ENCODE measurements around the gene PSMA5.

DNA sequence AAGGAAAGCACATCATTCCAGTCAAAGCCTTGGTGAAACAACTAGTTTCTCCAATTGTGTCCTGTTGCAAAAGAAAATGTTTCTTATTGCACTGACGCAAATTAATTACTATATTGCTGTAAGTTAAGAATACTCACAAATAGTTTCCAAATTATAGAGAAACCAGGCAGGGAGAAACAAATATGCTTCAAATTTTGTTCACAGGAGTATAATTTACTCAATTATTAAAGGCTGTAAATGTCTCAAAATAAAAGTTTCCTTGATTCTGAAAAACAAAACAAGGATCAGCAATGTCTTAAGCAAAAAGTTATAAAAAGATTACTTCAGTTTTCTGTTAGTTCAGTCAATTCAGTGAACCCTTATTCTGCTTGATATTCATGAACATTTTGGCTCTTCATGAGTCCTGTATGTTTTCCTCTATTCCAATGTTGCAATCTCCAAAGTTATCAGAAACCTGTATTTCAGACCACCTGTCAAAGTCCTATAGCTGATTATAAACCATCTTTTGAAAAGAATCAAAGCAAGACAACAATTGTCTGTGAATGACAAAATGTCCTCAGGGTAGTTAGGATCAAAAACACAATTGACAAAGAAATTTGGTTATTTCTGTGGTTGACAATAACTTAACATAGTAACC is 28.4 kb upstream of the PSMA5 start:
- TF ChIP-seq, protein P1, sequence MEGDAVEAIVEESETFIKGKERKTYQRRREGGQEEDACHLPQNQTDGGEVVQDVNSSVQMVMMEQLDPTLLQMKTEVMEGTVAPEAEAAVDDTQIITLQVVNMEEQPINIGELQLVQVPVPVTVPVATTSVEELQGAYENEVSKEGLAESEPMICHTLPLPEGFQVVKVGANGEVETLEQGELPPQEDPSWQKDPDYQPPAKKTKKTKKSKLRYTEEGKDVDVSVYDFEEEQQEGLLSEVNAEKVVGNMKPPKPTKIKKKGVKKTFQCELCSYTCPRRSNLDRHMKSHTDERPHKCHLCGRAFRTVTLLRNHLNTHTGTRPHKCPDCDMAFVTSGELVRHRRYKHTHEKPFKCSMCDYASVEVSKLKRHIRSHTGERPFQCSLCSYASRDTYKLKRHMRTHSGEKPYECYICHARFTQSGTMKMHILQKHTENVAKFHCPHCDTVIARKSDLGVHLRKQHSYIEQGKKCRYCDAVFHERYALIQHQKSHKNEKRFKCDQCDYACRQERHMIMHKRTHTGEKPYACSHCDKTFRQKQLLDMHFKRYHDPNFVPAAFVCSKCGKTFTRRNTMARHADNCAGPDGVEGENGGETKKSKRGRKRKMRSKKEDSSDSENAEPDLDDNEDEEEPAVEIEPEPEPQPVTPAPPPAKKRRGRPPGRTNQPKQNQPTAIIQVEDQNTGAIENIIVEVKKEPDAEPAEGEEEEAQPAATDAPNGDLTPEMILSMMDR (IDR thresholded peaks at IDR 0.05) = no peak
- TF ChIP-seq ZFX (IDR thresholded peaks at IDR 0.05; ENCODE audit: borderline replicate concordance) = no peak

Data from 22Rv1 (cell line).